A673 (cell line): ENCODE results near the gene CXCR3.

ENCODE experiments used
- CTCF ChIP-seq: fragments of 300-800, 200-600 bp; sonication (generic); conservative IDR thresholded peaks from 2 replicates; pipeline ENCODE4 v1.5.1; 2017; ENCODE audit warnings: low read depth, mild to moderate bottlenecking, antibody characterized with exemption, low read length, moderate library complexity, mixed read lengths
- EZH2 ChIP-seq: fragments of 200-600 bp; sonication (generic); IDR thresholded peaks from 2 replicates; pipeline ENCODE4 v1.6.1; 2017; ENCODE audit warnings: borderline replicate concordance, low read depth, mild to moderate bottlenecking, mixed read lengths, antibody characterized with exemption, low read length; ENCODE audit not compliant: poor library complexity, severe bottlenecking

GRCh38 chrX:71632923-71633657, 14.8 kb upstream of the CXCR3 start:
- TF ChIP-seq CTCF (no peak), EZH2 (no peak)
